SKM-1 treated with dmso at 0.1 percent for 144 hours (cell line): ENCODE results near the gene FDX1.

Experiments
- DNase-seq: peaks from one replicate; lab custom pipeline; 2025; ENCODE audit not compliant: unreplicated experiment; lab: John Stamatoyannopoulos, UW

The FDX1 gene

GRCh38 chr11:110431051-110431672 is 1.4 kb downstream of the FDX1 start:
- DNase-seq: no peak

DNA sequence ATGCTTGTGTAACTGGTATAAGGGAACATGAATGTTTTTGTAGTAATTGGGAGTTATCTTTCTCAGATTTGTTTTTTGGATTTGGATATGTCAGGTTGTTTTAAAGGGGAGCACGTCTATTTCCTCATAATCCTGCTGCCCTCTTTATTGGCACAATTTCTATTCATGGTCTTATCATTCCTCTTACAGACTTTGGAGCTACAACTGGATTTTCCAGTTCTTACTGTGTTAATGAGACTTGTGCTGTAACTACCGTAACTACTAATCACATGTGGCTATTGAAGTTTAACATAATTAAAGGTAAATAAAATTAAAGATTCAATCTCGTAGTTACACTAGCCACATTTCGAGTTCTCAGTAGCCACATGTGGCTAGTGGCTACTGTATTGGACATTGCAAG is 1.9 kb downstream of the FDX1 start:
- DNase-seq: no peak

DNA sequence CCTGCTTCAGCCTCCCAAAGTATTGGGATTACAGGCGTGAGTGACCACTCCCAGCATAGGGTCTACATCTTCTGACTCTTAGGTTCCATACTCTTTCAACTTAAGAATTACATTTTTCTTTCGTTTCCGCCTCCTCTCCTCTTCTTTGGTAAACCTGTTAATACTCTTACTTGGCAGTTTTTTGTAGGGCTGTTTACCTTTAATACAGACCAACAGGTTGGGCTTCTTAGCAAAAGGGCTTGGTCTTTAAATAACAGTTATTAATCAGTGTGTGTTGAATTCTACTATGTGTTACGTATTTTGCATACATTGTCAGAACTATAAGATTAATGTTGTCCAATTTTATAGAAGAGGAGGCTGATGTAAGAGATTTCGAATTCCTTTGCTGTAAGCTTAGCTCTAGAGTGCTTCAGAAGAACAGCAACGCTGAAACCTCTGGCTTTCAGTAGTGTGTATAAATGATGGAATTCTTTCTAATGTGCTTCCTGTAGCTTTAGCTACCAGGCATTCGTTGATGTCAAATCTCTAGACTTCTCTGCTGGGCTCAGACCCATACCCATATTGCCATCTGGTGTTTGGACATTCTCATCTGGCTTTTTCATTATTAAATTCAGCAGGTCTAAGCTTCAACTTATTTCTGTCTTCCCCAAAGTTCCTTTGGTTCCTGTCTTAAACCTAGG is 3.1 kb downstream of the FDX1 start:
- DNase-seq: no peak

DNA sequence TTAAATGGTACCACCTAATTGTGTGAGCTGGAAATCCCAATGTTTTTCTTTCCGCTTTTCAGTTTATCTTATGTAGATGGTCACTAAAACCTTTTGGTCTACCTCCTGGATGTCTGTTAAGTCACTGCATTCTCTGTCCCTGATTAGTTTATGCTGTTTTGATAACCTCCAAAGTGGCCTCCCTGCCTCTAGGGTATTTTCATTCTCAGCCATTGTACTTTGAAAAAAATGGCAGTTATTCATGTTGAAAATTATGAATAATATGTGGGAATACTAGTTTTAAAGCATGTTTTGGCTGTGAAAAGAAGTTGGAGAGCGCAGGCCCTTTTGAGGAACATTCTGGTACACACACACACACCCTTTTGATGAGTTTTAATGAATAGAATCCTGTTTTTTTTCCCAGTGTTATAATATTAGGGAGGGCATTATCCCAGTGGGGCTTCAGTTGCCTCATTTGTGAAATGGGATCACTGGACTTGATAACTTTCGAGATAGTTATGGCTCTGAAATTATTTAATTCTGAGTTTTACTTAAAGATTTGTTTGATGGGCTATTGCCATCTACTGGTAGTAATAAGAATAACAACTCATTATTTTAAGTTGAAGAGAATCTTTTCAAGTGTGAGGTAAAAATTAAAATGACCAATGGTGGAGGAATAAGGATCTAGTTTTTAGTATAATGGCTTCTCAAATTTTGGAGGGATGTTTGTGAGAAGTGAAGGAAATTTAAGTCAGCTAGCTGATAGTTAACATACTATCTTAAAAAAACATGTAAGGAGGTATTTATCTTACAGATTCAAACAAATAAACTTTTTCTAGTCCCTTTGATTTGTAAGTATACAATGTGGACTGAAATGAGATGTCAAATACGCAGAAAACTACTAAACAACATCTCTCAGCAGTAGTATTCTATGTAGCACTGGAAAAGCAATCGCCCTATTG is 3.9 kb downstream of the FDX1 start:
- peak; percentile 16 for DNase-seq

- no peak for DNase-seq
Measured at GRCh38 chr11:110434952-110435779, 5.4 kb downstream of the FDX1 start.

GRCh38 chr11:110435780-110436717 is 6.3 kb downstream of the FDX1 start:
- no peak for DNase-seq

- DNase-seq: no peak
Measured at GRCh38 chr11:110438017-110438416, 8.3 kb downstream of the FDX1 start.

GRCh38 chr11:110445437-110445836 is 15.7 kb downstream of the FDX1 start:
- DNase-seq: no peak

- no peak for DNase-seq
Measured at GRCh38 chr11:110446061-110446460, 16.3 kb downstream of the FDX1 start.

DNA sequence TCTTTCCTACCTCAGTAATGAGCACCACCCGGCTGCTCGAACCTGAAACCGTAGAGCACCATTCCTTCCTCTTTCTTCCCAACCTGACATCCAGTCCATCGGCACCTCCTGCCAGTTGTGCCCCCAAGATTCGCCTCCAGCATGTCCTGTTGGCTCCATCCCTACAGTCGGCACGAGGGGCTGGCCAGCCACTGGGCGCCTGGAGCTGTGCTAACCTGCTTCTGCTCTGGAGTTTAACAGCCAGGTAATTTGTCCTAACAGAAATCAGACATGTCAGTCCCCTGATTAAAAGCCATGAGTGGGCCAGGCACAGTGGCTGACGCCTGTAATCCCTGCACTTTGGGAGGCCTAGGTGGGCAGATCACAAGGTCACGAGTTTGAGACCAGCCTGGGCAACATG is 16.8 kb downstream of the FDX1 start:
- DNase-seq: no peak

GRCh38 chr11:110447343-110447742 is 17.6 kb downstream of the FDX1 start:
- no peak for DNase-seq

DNA sequence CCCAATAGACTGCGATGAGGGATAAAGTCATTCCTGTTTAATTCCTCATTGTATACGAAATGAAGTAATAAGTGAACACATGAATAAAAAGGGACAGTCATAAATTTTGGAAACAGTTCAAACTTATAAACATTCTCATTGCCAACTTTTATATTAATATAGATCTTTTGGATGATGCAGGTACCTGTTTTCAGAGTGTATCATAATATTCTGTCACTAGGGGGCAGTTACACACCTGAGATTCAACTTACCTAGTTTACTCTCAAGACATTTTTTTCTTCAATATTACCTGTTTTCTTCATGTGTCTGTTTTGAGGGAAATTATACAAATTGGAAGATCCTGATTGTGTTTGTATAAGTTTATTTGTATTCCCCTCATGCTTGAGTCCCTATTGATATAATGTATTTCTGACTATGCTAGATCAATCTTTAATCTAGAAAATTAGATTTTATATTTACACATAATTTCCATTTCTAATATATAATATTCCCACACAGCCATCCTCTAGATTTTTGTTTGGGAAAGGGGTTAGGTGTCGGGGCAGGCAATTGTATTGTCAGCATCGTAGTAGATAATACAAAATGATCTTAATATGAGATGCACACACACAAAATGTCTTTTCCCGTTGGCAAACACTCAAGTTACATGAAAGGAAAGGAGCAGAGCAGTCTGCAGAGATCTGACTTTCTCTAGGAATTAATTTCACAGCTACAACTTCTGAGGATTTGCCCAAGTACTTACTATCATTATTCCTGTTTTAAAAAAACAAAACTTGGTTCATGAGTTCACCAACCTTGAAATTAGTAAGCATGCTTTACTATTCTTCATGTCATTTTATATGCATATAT is 18.4 kb downstream of the FDX1 start:
- DNase-seq: no peak

DNA sequence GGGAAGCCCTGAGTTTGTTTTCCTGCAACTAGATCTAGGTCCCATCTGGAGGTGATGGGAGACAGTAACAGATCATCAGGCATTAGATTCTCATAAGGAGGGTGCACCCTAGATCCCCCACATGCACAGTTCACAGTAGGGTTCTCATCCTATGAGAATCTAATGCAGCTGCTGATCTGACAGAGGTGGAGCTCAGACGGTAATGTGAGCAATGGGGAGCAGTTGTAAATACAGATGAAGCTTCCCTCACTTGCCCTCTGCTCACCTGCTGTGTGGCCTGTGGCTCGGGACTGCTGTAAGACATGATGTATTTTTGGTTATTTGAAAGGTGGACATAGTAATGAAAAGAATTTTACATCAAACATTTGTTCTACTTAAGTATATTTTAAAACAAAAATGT is 20.5 kb downstream of the FDX1 start:
- no peak for DNase-seq

DNA sequence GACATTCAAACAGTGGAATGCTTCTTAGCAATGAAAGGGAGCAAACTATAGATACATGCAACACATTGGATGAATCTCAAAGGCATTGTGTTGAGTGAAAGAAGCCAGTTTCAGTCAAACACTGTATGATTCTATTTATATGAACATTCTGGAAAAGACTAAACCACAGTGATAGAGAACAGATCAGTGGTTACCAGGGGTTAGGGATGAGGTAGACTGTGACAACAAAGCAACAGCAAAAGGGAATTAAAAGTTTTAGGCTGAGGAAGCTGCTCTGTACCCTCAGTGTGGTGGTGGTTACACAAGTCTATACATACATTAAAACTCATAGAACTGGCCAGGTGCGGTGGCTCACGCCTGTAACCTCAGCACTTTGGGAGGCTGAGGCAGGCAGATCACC is 23.0 kb downstream of the FDX1 start:
- no peak for DNase-seq

GRCh38 chr11:110453684-110454354 is 24.1 kb downstream of the FDX1 start:
- DNase-seq: no peak

DNA sequence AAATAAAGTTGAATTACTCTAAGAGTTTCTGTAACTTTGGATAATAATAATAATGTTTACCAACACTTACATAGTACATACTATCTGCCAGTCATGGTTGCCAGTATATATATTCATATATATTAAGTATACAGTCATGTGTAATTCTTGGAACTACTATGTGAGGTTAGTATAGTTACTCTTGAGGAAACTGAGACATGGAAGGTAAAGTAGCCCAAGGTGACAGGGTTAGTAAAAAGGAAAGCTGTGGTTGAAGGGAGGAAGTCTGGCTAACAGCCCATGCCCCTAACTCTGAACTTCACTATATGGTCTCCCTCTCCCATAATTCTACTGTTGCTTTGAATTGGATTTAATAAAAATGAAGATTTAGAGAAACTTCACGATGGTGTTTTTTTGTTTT is 24.9 kb downstream of the FDX1 start:
- no peak for DNase-seq

GRCh38 chr11:110455718-110456117 is 26.0 kb downstream of the FDX1 start:
- no peak for DNase-seq

DNA sequence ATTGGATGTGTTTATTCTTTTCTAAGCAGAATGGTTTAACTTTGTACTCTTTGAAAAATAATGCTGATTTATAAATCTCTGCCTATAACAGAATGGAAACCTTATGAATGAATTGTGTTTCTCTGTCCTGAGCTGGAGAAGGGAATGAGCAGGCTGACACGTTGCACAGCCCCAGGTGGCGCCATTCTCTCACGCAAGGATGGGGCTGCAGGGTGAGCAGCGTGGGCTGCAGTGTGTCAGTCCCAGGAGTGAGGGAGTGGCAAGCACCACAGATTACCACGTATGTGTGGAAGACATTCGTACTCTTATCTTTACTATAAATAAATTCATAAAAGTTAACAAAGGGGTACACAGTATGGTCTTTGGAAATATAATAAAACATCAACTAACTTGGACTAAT is 33.4 kb downstream of the FDX1 start:
- no peak for DNase-seq

DNA sequence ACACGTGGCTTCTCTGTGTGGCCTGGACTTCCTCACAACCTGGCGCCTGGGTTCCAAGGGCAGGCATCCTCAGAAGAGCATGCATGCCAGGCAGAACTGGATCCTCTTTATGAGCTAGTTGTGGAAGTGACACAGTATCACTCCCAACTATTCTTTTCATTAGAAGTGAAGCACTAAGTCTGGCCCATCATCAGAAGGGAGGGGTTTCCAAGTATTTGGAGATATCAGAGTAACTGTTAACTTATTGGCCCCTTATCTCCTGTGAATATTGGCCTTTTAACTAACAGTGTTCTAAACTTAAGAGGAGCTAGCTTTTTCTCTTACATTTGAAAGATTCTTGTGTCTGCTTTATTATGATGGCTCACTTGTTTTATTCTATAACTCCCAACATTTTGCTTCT is 35.5 kb downstream of the FDX1 start:
- no peak for DNase-seq
